Mucosa of stomach (tissue), 1 donor: ENCODE data around the gene KLRG1.

Experiments used
- H3K27me3 ChIP-seq: one replicate; pipeline ENCODE4 v1.7.0; 2013; ENCODE audit warnings: mild to moderate bottlenecking, low read length; ENCODE audit not compliant: control insufficient read depth, insufficient read depth
- H3K36me3 ChIP-seq: one replicate; pipeline ENCODE4 v1.7.0; 2013; ENCODE audit warnings: low read length; ENCODE audit not compliant: control insufficient read depth, insufficient read depth
- H3K4me1 ChIP-seq: one replicate; pipeline ENCODE4 v1.7.0; 2013; ENCODE audit warnings: mild to moderate bottlenecking, low read length; ENCODE audit not compliant: control insufficient read depth, insufficient read depth
- H3K4me3 ChIP-seq: one replicate; pipeline ENCODE4 v1.7.0; 2013; ENCODE audit warnings: low read length
- H3K9ac ChIP-seq: one replicate; pipeline ENCODE4 v1.7.0; 2013; ENCODE audit warnings: mild to moderate bottlenecking, low read length, moderate library complexity
- H3K9me3 ChIP-seq: one replicate; pipeline ENCODE4 v1.7.0; 2013; ENCODE audit warnings: mild to moderate bottlenecking, low read length, moderate library complexity; ENCODE audit not compliant: control insufficient read depth
- donor health status: Pancreatic carcinoma.

KLRG1 gene

DNA sequence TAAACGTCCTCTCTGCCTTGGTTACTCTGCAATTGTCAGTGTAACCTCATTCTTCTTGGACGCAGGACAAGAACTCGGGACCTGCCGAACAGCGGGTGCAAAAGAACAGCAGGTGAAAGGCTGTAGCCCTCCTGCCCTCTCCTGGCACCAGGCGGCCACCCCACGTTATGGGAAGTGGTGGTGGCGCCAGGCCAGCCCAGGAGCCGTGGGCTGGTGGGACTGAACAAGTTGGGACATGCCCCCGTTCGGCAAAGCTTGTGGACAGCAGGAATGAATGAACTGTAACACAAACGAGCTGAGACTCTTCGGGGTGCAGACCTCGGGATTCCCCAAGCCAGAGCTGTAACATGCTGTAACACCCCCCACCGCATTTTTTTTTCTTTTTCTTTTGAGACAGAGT is 33.3 kb upstream of the KLRG1 start:
- no peaks in the 10 kb centered on the region for H3K36me3 ChIP-seq
- no peaks in the 10 kb centered on the region for H3K4me1 ChIP-seq
- H3K9me3 ChIP-seq, result no peaks in the 10 kb centered on the region
- H3K9ac ChIP-seq, result no peak overlapping the region
- H3K4me3 ChIP-seq, result no peak overlapping the region
- H3K27me3 ChIP-seq, result no peaks in the 10 kb centered on the region

DNA sequence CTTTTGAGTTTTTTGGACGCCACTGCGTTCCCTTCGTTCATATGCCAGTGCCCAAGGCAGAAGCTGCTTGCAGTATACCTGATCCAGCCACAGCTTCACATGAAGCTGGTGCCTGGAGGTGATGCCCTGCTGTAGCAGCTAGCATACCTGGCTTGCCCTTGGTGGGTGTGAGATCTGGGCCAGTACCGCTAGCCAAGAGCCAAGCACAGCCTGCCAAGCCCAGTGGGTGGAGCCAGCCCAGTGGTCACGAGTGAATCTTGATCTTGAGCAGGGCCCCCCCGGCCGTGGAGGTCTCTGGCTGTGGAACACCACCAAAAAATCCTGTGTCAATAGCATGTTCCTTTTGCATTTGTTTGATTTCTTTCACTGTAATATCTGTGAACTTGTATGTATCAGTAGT is 32.6 kb upstream of the KLRG1 start:
- Histone ChIP-seq H3K27me3 (no peaks in the 10 kb centered on the region), H3K9me3 (no peaks in the 10 kb centered on the region), H3K9ac (no peak overlapping the region), H3K36me3 (no peaks in the 10 kb centered on the region), H3K4me3 (no peak overlapping the region), H3K4me1 (no peaks in the 10 kb centered on the region)

DNA sequence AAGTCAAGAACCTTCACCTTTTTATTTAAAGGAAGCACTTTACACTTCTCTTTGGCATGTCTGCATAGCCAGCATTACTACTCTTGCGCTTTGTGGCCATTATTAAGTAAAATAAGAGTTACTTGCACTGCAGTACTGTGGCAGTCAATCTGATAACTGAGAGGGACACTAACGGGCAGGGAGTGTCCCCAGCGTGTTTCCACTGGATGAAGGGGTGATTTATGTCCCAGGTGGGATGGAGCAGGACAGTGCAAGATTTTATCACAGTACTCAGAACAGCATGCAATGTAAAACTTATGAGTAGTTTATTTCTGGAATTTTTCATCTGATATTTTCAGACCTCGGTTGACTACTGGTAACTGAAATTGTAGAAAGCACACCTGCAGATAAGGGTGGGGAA is 31.8 kb upstream of the KLRG1 start:
- no peak overlapping the region for H3K4me3 ChIP-seq
- H3K9me3 ChIP-seq, result no peaks in the 10 kb centered on the region
- no peaks in the 10 kb centered on the region for H3K36me3 ChIP-seq

DNA sequence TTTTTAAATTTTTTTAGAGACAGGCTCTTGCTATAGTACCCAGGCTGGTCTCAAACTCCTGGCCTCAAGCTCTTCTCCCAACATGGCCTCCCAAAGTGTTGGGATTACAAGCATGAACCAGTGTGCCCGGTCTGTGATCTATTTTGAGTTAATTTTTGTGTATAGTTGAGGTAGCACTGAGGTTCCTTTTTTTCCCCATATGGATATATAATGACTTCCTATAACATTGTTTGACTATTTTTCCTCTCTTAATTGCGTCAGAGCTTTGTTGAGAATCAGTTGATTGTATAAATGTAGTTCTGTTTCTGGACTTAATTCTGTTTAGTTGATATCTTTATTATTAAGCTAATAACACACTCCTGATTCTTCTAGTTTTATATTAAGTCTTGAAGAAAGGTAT is 31.3 kb upstream of the KLRG1 start:
- no peaks in the 10 kb centered on the region for H3K36me3 ChIP-seq

More for the DNA sequence above, 31.8 kb upstream of the KLRG1 start:
- Histone ChIP-seq H3K9ac (no peak overlapping the region), H3K4me1 (no peaks in the 10 kb centered on the region), H3K27me3 (no peaks in the 10 kb centered on the region)

DNA sequence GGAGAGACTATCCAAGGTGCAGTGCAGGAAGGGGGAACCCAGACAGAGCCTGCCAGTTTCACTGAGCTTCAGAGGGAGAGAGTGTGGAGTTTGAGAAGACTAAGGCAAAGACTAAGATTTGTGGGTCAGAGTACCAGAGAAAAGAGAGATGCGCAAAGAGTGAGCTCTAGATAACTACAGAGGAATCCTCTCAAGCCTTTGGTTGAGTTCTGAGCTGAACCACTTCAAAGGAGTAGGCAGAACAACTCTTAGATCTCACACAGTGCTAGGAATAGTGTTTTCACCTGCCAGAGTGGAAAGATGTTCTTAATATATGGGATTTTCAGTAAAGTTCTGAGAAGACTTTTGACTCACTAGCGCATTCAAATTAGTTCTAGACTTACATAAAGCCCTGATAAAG is 29.2 kb upstream of the KLRG1 start:
- Histone ChIP-seq H3K4me3 (no peak overlapping the region), H3K4me1 (no peaks in the 10 kb centered on the region), H3K9me3 (no peaks in the 10 kb centered on the region)

More for the DNA sequence above, 31.3 kb upstream of the KLRG1 start:
- no peak overlapping the region for H3K9ac ChIP-seq
- no peaks in the 10 kb centered on the region for H3K4me1 ChIP-seq
- H3K4me3 ChIP-seq, result no peak overlapping the region
- no peaks in the 10 kb centered on the region for H3K9me3 ChIP-seq
- H3K27me3 ChIP-seq, result no peaks in the 10 kb centered on the region

DNA sequence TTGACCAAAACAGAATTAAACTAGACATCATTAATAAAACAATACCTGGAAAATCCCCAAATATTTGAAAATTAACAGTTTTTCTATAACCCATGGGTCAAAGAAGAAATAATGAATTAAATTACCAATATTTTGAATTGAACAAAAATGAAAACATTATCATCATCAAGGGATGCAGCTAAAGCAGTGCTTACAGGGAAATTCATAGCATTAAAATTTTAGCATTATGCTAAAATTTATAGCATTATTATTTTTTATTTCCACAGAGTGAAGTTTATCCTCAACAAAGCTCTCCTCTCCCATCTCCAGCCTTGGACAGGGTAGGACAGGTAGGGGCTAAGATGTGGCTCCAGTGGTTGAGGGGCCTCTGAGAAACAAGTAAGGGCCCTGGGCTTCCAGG is 20.6 kb upstream of the KLRG1 start:
- H3K36me3 ChIP-seq, result no peaks in the 10 kb centered on the region
- H3K4me3 ChIP-seq, result no peak overlapping the region

More for the DNA sequence above, 29.2 kb upstream of the KLRG1 start:
- Histone ChIP-seq H3K9ac (no peak overlapping the region), H3K27me3 (no peaks in the 10 kb centered on the region), H3K36me3 (no peaks in the 10 kb centered on the region)

DNA sequence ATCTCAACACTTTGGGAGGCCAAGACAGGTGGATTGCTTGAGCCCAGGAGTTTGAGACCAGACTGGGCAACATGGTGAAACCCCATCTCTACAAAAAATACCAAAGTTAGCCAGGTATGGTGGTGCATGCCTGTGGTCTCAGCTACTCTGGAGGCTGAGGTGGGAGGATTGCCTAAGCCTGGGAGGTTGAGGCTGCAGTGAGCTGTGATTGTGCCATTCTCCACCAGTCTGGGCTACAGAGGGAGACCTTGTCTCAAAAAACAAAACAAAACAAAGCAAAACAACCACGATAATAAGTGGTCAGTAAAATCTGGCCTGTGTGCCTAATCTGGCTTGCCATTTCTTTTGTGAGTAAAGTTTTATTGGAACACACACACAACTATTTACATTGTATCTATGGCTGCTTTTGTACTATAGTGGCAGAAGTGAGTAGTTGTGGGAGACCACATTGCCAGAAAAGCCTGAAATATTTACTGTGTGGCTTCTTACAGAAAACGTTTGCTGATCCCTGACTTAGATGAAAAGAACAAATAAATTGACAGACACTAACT is 19.4 kb upstream of the KLRG1 start:
- Histone ChIP-seq H3K9ac (no peak overlapping the region), H3K36me3 (no peaks in the 10 kb centered on the region), H3K9me3 (peaks cover 3% of the 10 kb centered on the region), H3K27me3 (no peaks in the 10 kb centered on the region), H3K4me3 (no peak overlapping the region), H3K4me1 (no peaks in the 10 kb centered on the region)

More for the DNA sequence above, 20.6 kb upstream of the KLRG1 start:
- Histone ChIP-seq H3K4me1 (no peaks in the 10 kb centered on the region), H3K27me3 (no peaks in the 10 kb centered on the region), H3K9me3 (peaks cover 3% of the 10 kb centered on the region), H3K9ac (no peak overlapping the region)

DNA sequence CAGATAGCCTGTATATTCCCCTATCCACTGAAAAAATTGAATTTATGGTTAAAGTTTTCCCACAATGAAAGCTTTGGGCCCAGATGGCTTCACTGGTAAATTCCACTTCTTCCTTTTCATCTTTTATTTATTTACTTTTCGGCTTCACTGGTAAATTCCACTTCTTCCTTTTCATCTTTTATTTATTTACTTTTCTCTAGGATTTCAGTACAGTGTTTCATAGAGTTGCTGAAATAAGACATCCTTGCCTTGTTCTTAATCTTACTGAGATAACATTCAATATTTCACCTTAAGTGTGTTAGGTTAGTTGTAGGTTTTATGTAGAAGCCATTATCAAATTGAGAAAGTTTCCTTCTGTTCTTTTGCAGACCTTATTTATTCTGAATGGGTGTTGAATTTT is 18.9 kb upstream of the KLRG1 start:
- Histone ChIP-seq H3K27me3 (no peaks in the 10 kb centered on the region), H3K9me3 (peaks cover 3% of the 10 kb centered on the region), H3K36me3 (no peaks in the 10 kb centered on the region), H3K4me1 (no peaks in the 10 kb centered on the region), H3K4me3 (no peak overlapping the region), H3K9ac (no peak overlapping the region)

DNA sequence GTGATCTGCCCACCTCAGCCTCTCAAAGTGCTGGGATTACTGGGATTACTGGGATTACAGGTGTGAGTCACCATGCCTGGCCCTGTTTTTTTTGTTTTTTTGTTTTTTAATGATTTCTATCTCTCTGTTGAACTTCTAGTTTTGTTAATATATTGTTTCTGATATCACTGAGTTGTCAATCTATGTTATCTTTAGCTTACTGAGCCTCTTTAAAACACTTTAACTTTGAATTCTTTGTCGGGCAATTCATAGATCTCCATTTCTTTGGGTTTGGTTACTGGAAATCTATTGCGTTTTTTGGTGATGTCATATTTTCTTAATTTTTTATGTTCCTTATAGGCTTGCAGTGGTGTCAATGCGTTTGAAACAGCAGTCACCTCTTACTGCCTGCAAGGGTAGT is 9.2 kb upstream of the KLRG1 start:
- H3K4me3 ChIP-seq, result no peak overlapping the region
- no peaks in the 10 kb centered on the region for H3K27me3 ChIP-seq
- H3K9ac ChIP-seq, result no peak overlapping the region
- H3K4me1 ChIP-seq, result no peaks in the 10 kb centered on the region
- no peaks in the 10 kb centered on the region for H3K36me3 ChIP-seq
- H3K9me3 ChIP-seq, result no peaks in the 10 kb centered on the region

DNA sequence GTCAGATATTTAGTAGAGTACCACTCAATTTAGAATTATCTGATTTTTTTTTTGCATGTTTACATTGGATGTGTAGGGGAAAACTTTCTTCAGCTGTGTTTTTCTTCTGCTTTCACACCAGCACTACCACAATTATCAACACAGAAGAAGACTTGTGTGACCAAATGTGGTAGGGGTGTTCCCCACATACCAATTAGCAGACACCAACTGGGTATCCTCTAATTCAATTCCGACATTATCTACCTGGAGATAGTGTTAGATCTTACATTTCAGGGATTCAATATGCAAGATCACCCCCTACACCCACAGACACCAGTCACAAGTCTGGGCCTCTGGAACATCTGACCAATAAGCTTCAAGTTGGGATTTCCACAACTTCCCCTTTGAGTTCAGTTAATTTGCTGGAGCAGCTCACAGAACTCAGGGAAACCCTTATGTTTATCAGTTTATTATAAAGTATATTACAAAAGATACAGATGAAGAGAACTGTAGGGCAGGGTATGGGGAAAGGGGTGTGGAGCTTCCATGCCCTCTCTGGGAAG is 4.1 kb upstream of the KLRG1 start:
- H3K27me3 ChIP-seq, result no peaks in the 10 kb centered on the region
- H3K9ac ChIP-seq, result no peak overlapping the region
- H3K36me3 ChIP-seq, result no peaks in the 10 kb centered on the region
- H3K9me3 ChIP-seq, result no peaks in the 10 kb centered on the region
- no peak overlapping the region for H3K4me3 ChIP-seq
- no peaks in the 10 kb centered on the region for H3K4me1 ChIP-seq

DNA sequence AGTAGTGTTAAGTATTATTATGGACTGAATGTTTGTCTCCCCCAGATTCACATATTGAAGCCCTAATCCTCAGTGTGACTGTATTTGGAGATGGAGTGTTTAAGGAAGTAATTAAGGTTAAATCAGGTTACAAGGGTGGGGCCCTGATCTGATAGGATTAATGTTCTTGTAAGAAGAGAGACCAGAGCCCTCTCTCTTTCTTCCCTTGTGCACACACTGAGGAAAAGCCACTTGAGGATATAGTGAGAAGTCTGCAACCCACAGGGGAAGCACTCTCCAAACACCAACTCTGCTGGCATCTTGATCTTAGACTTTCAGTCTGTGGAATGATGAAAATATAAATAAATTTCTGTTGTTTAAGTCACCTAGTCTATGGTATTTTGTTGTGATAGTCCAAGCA is 2.2 kb upstream of the KLRG1 start:
- Histone ChIP-seq H3K9me3 (no peaks in the 10 kb centered on the region), H3K4me3 (no peak overlapping the region), H3K9ac (no peak overlapping the region), H3K36me3 (no peaks in the 10 kb centered on the region), H3K27me3 (no peaks in the 10 kb centered on the region), H3K4me1 (no peaks in the 10 kb centered on the region)

DNA sequence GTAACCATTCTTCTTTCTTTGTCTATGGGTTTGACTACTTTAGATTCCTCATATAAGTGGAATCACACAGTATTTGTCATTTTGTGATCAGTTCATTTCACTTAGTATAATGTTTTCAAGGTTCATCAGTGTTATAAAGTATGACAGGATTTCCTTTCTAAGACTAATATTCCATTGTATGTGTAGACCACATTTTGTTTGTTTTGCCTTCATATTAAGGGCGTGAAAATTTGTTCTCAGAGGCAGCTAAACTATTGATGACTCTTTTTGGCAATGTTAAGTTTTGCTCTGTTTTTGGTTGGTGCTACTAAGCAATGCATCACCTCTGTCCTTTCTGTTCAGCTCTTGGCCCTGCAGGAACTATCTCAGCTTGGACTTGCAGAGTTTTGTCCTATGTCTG is 1.7 kb upstream of the KLRG1 start:
- no peak overlapping the region for H3K4me3 ChIP-seq
- H3K9me3 ChIP-seq, result no peaks in the 10 kb centered on the region
- H3K27me3 ChIP-seq, result no peaks in the 10 kb centered on the region
- no peak overlapping the region for H3K9ac ChIP-seq
- no peaks in the 10 kb centered on the region for H3K36me3 ChIP-seq
- no peaks in the 10 kb centered on the region for H3K4me1 ChIP-seq
